HEK293 (cell line): ENCODE measurements around the gene ROCK1.

ENCODE experiments used
- CTCF ChIA-PET: fragments of 350-600 bp; formaldehyde crosslinking; extraction: SDS; loops from one replicate; lab custom pipeline; 2021; ENCODE audit warnings: antibody characterized with exemption; lab: Yijun Ruan, JAX
- POLR2A ChIA-PET: fragments of 300-600 bp; formaldehyde crosslinking; extraction: SDS; loops from one replicate; lab custom pipeline; 2020; ENCODE audit warnings: antibody characterized with exemption, inconsistent platforms; lab: Yijun Ruan, JAX
- H3K27ac ChIP-seq: fragments of 200-500 bp; sonication (Bioruptor generic); 2 replicates; pipeline ENCODE4 v1.5.1; 2014; ENCODE audit warnings: low read depth, low read length, control low read depth, inconsistent platforms; ENCODE audit errors: extremely low read depth
- H3K36me3 ChIP-seq, 2 experiments: fragments of 200-500 bp in 1 of 2; sonication (Bioruptor generic) in 1 of 2; 1 replicate in 1 of 2; 2 replicates in 1 of 2; pipeline ENCODE4 v1.5.1; 2014 to 2017; ENCODE audit warnings: inconsistent platforms in 2 of 2, low read length in 2 of 2; ENCODE audit not compliant: control insufficient read depth in 2 of 2, insufficient read depth in 1 of 2
- H3K4me1 ChIP-seq: fragments of 200-500 bp; sonication (Bioruptor generic); 2 replicates; pipeline ENCODE4 v1.5.1; 2014; ENCODE audit warnings: mild to moderate bottlenecking, low read length, inconsistent platforms; ENCODE audit not compliant: control insufficient read depth, insufficient read depth
- H3K4me3 ChIP-seq: 2 replicates; pipeline ENCODE4 v1.5.1; 2011; ENCODE audit warnings: low read depth, mild to moderate bottlenecking, control low read depth, low read length, moderate library complexity
- H3K9me3 ChIP-seq: fragments of 200-500 bp; sonication (Bioruptor generic); 2 replicates; pipeline ENCODE4 v1.5.1; 2014; ENCODE audit warnings: low read depth, low read length, inconsistent platforms; ENCODE audit not compliant: control insufficient read depth, insufficient read depth
- GFI1B ChIP-seq: fragments of 450-650 bp; formaldehyde crosslinking; IDR thresholded peaks from 2 replicates; pipeline ENCODE4 v1.5.1; 2016; ENCODE audit warnings: missing biosample characterization, missing genetic modification characterization
- KLF9 ChIP-seq: fragments of 450-650 bp; formaldehyde crosslinking; IDR thresholded peaks from 2 replicates; pipeline ENCODE4 v1.5.1; 2016; ENCODE audit warnings: missing biosample characterization, missing genetic modification characterization, low read depth
- TCF7L2 ChIP-seq: IDR thresholded peaks from 2 replicates; pipeline ENCODE4 v1.6.1; 2011; ENCODE audit warnings: low read depth, mild to moderate bottlenecking, inconsistent platforms, low read length, moderate library complexity, borderline replicate concordance
- ZNF214 ChIP-seq: fragments of 450-650 bp; formaldehyde crosslinking; IDR thresholded peaks from 2 replicates; pipeline ENCODE4 v1.5.1; 2017; ENCODE audit warnings: missing biosample characterization, mild to moderate bottlenecking, missing genetic modification characterization, borderline replicate concordance
- ZNF266 ChIP-seq: fragments of 450-650 bp; formaldehyde crosslinking; IDR thresholded peaks from 2 replicates; pipeline ENCODE4 v1.5.1; 2016; ENCODE audit warnings: missing biosample characterization, missing genetic modification characterization, low read depth
- ZNF324 ChIP-seq: fragments of 450-650 bp; formaldehyde crosslinking; IDR thresholded peaks from 2 replicates; pipeline ENCODE4 v1.5.1; 2016; ENCODE audit warnings: missing biosample characterization, missing genetic modification characterization
- ZNF473 ChIP-seq: fragments of 450-650 bp; formaldehyde crosslinking; IDR thresholded peaks from 2 replicates; pipeline ENCODE4 v1.5.1; 2017; ENCODE audit warnings: missing biosample characterization, missing genetic modification characterization
- ZNF692 ChIP-seq: fragments of 450-650 bp; formaldehyde crosslinking; IDR thresholded peaks from 2 replicates; pipeline ENCODE4 v1.5.1; 2016; ENCODE audit warnings: missing biosample characterization, missing genetic modification characterization
- ZNF837 ChIP-seq: fragments of 450-650 bp; formaldehyde crosslinking; IDR thresholded peaks from 2 replicates; pipeline ENCODE4 v1.5.1; 2016; ENCODE audit warnings: missing biosample characterization, missing genetic modification characterization
- ZSCAN4 ChIP-seq: fragments of 450-650 bp; formaldehyde crosslinking; IDR thresholded peaks from 2 replicates; pipeline ENCODE4 v1.5.1; 2017; ENCODE audit warnings: missing biosample characterization, missing genetic modification characterization
- TF ChIP-seq, protein P1 (sequence below): fragments of 450-650 bp; formaldehyde crosslinking; IDR thresholded peaks from 2 replicates; pipeline ENCODE4 v1.5.1; 2016; ENCODE audit warnings: missing biosample characterization, missing genetic modification characterization
- TF ChIP-seq, protein P2 (sequence below): fragments of 450-650 bp; formaldehyde crosslinking; IDR thresholded peaks from 2 replicates; pipeline ENCODE4 v1.5.1; 2016; ENCODE audit warnings: missing biosample characterization, missing genetic modification characterization
- TF ChIP-seq, protein P3 (sequence below): fragments of 450-650 bp; formaldehyde crosslinking; conservative IDR thresholded peaks from 2 replicates; pipeline ENCODE4 v1.5.1; 2016; ENCODE audit warnings: low read depth, missing biosample characterization, missing genetic modification characterization
- TF ChIP-seq, protein P4 (sequence below): fragments of 450-650 bp; formaldehyde crosslinking; IDR thresholded peaks from 2 replicates; pipeline ENCODE4 v1.5.1; 2016; ENCODE audit warnings: missing biosample characterization, missing genetic modification characterization
- TF ChIP-seq, protein P5 (sequence below): fragments of 450-650 bp; formaldehyde crosslinking; IDR thresholded peaks from 2 replicates; pipeline ENCODE4 v1.5.1; 2016; ENCODE audit warnings: missing biosample characterization, missing genetic modification characterization
- TF ChIP-seq, protein P6 (sequence below): fragments of 450-650 bp; formaldehyde crosslinking; IDR thresholded peaks from 2 replicates; pipeline ENCODE4; 2016; ENCODE audit warnings: missing biosample characterization, missing genetic modification characterization

The ROCK1 gene

DNA sequence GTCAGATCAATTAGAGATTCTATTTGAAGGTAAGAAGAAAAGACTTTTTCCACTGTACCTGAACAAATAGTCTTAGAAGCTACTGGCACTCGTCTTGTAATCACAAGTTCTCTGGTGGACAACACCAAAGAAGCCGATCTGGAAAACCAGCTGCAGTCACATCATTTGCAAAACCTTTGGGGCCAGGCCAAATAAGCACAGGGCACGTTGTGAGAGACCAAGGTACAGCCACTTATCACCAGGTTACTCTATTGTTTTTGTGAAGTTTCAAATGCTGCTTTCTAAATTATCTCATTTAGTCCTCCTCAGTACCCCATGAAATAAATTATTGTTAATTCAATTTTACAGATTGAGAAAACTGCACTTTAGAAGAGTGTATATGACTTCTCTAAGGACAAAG, 18.5 kb downstream of the ROCK1 start:
- H3K9me3 ChIP-seq: no peaks in the 10 kb centered on the region
- ChIA-PET POLR2A (no interaction called here), CTCF (no interaction called here)
- TF ChIP-seq, protein P1, sequence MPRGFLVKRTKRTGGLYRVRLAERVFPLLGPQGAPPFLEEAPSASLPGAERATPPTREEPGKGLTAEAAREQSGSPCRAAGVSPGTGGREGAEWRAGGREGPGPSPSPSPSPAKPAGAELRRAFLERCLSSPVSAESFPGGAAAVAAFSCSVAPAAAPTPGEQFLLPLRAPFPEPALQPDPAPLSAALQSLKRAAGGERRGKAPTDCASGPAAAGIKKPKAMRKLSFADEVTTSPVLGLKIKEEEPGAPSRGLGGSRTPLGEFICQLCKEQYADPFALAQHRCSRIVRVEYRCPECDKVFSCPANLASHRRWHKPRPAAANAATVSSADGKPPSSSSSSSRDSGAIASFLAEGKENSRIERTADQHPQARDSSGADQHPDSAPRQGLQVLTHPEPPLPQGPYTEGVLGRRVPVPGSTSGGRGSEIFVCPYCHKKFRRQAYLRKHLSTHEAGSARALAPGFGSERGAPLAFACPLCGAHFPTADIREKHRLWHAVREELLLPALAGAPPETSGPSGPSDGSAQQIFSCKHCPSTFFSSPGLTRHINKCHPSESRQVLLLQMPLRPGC: no peak
- TF ChIP-seq, protein P2, sequence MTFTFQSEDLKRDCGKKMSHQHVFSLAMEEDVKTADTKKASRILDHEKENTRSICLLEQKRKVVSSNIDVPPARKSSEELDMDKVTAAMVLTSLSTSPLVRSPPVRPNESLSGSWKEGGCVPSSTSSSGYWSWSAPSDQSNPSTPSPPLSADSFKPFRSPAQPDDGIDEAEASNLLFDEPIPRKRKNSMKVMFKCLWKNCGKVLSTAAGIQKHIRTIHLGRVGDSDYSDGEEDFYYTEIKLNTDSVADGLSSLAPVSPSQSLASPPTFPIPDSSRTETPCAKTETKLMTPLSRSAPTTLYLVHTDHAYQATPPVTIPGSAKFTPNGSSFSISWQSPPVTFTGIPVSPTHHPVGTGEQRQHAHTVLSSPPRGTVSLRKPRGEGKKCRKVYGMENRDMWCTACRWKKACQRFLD: no peak
- TF ChIP-seq ZNF324 (tag by site-specific recombination) (no peak), ZSCAN4 (tag by site-specific recombination) (no peak), KLF9 (tag by site-specific recombination) (no peak), ZNF692 (tag by site-specific recombination) (no peak), GFI1B (tag by site-specific recombination) (no peak), ZNF214 (tag by site-specific recombination) (no peak), ZNF266 (tag by site-specific recombination) (no peak)
- TF ChIP-seq, protein P3, sequence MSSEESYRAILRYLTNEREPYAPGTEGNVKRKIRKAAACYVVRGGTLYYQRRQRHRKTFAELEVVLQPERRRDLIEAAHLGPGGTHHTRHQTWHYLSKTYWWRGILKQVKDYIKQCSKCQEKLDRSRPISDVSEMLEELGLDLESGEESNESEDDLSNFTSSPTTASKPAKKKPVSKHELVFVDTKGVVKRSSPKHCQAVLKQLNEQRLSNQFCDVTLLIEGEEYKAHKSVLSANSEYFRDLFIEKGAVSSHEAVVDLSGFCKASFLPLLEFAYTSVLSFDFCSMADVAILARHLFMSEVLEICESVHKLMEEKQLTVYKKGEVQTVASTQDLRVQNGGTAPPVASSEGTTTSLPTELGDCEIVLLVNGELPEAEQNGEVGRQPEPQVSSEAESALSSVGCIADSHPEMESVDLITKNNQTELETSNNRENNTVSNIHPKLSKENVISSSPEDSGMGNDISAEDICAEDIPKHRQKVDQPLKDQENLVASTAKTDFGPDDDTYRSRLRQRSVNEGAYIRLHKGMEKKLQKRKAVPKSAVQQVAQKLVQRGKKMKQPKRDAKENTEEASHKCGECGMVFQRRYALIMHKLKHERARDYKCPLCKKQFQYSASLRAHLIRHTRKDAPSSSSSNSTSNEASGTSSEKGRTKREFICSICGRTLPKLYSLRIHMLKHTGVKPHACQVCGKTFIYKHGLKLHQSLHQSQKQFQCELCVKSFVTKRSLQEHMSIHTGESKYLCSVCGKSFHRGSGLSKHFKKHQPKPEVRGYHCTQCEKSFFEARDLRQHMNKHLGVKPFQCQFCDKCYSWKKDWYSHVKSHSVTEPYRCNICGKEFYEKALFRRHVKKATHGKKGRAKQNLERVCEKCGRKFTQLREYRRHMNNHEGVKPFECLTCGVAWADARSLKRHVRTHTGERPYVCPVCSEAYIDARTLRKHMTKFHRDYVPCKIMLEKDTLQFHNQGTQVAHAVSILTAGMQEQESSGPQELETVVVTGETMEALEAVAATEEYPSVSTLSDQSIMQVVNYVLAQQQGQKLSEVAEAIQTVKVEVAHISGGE: no peak
- TF ChIP-seq, protein P4, sequence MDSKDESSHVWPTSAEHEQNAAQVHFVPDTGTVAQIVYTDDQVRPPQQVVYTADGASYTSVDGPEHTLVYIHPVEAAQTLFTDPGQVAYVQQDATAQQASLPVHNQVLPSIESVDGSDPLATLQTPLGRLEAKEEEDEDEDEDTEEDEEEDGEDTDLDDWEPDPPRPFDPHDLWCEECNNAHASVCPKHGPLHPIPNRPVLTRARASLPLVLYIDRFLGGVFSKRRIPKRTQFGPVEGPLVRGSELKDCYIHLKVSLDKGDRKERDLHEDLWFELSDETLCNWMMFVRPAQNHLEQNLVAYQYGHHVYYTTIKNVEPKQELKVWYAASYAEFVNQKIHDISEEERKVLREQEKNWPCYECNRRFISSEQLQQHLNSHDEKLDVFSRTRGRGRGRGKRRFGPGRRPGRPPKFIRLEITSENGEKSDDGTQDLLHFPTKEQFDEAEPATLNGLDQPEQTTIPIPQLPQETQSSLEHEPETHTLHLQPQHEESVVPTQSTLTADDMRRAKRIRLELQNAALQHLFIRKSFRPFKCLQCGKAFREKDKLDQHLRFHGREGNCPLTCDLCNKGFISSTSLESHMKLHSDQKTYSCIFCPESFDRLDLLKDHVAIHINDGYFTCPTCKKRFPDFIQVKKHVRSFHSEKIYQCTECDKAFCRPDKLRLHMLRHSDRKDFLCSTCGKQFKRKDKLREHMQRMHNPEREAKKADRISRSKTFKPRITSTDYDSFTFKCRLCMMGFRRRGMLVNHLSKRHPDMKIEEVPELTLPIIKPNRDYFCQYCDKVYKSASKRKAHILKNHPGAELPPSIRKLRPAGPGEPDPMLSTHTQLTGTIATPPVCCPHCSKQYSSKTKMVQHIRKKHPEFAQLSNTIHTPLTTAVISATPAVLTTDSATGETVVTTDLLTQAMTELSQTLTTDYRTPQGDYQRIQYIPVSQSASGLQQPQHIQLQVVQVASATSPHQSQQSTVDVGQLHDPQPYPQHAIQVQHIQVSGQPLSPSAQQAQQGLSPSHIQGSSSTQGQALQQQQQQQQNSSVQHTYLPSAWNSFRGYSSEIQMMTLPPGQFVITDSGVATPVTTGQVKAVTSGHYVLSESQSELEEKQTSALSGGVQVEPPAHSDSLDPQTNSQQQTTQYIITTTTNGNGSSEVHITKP (tag by site-specific recombination): no peak
- TF ChIP-seq, all 188 proteins: peak for 0
- Histone ChIP-seq H3K4me3 (no peak overlapping the region), H3K36me3 (no peaks in the 10 kb centered on the region; a peak in 1 of 3 replicates), H3K4me1 (peaks cover 3% of the 10 kb centered on the region; the same call in 1 of the 2 replicates), H3K27ac (no peak overlapping the region)

DNA sequence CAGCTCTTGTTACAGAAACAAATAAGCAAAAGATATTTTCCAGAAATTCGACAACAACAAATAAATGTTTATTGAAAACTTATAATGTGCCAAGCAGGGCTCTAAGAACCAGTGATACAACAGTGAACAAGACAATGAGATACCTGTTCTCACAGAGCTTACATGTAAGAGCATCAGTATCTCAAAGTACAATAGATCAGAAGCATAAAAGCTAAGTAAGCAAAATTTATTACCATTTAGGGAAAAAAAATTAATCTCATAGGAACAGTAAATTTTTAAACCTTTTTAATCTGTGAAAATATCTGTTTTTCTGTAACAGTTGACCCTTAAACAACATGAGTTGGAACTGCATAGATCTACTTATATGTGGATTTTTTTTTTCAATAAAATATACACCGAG, 20.9 kb downstream of the ROCK1 start:
- POLR2A ChIA-PET: no interaction called here
- CTCF ChIA-PET: interaction anchor here (0.7 kb wide), 1 partner anchor 88 kb away, joined by 9 read pairs; no protein-coding TSS in a partner anchor
- Histone ChIP-seq H3K4me3 (no peak overlapping the region), H3K4me1 (no peaks in the 10 kb centered on the region)
- TF ChIP-seq ZNF473 (tag by site-specific recombination) (no peak), TCF7L2 (no peak), ZNF837 (tag by site-specific recombination) (no peak)
- TF ChIP-seq, protein P5, sequence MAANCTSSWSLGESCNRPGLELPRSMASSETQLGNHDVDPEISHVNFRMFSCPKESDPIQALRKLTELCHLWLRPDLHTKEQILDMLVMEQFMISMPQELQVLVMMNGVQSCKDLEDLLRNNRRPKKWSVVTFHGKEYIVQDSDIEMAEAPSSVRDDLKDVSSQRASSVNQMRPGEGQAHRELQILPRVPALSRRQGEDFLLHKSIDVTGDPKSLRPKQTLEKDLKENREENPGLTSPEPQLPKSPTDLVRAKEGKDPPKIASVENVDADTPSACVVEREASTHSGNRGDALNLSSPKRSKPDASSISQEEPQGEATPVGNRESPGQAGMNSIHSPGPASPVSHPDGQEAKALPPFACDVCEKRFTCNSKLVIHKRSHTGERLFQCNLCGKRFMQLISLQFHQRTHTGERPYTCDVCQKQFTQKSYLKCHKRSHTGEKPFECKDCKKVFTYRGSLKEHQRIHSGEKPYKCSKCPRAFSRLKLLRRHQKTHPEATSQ (tag by site-specific recombination): no peak
- TF ChIP-seq, protein P6, sequence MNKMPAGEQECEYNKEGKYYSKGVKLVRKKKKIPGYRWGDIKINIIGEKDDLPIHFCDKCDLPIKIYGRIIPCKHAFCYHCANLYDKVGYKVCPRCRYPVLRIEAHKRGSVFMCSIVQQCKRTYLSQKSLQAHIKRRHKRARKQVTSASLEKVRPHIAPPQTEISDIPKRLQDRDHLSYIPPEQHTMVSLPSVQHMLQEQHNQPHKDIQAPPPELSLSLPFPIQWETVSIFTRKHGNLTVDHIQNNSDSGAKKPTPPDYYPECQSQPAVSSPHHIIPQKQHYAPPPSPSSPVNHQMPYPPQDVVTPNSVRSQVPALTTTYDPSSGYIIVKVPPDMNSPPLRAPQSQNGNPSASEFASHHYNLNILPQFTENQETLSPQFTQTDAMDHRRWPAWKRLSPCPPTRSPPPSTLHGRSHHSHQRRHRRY (tag by site-specific recombination): no peak
- TF ChIP-seq, protein P2: no peak
- TF ChIP-seq, all 188 proteins: peak for 0
- Histone ChIP-seq H3K36me3 (no peaks in the 10 kb centered on the region; a peak in 1 of 3 replicates), H3K9me3 (no peaks in the 10 kb centered on the region), H3K27ac (no peak overlapping the region)
